ENCODE results near the gene RYR3.
"Not testable (repeated sequence)": the region's sequence is repeated elsewhere in the genome, so short reads cannot be mapped to it uniquely, and the experiment has no call there.

The RYR3 gene

GRCh38 chr15:33569036-33569435 lies 258.3 kb downstream of the RYR3 start:
- Histone ChIP-seq H3K4me3 (ENCODE audit: control insufficient read depth in 1 of 7, extremely low read depth in 1 of 7, insufficient read depth in 4 of 7, low read depth in 2 of 7, low read length in 6 of 7) (no peak overlapping the region), H3K9me3 (ENCODE audit: control extremely low read depth in 1 of 5, control insufficient read depth in 4 of 5, insufficient read depth in 2 of 5, low read depth in 1 of 5, low read length in 4 of 5) (peaks cover 0 to 5% (median 0%) of the 10 kb centered on the region in 5 experiments), H3K36me3 (ENCODE audit: control insufficient read depth in 4 of 4, insufficient read depth in 4 of 4, low read length in 3 of 4) (no peaks in the 10 kb centered on the region), H3K4me1 (ENCODE audit: control extremely low read depth in 1 of 4, control insufficient read depth in 4 of 4, insufficient read depth in 4 of 4, low read length in 3 of 4) (no peaks in the 10 kb centered on the region), H3K27me3 (replicated peaks in 2 of 5; ENCODE audit: control insufficient read depth in 4 of 5, insufficient read depth in 5 of 5, low read length in 4 of 5) (no peaks in the 10 kb centered on the region), H3K27ac (ENCODE audit: insufficient read depth in 1 of 2, low read depth in 1 of 2, low read length in 2 of 2, poor library complexity in 1 of 2, severe bottlenecking in 2 of 2) (no peak overlapping the region)
- ChIA-PET POLR2A (no interaction called here), CTCF (no interaction called here)
- WGBS (ENCODE audit: insufficient coverage), result 100% methylated on average over 1 of the region's 1 CpG
- DNase-seq, result no peak

GRCh38 chr15:33577911-33578310 lies 267.1 kb downstream of the RYR3 start:
- CTCF ChIA-PET; H3K27ac ChIP-seq (ENCODE audit: insufficient read depth in 1 of 2, low read depth in 1 of 2, low read length in 2 of 2, poor library complexity in 1 of 2, severe bottlenecking in 2 of 2); POLR2A ChIA-PET; H3K36me3 ChIP-seq (ENCODE audit: control insufficient read depth in 4 of 4, insufficient read depth in 4 of 4, low read length in 3 of 4); DNase-seq; H3K27me3 ChIP-seq (replicated peaks in 2 of 5; ENCODE audit: control insufficient read depth in 4 of 5, insufficient read depth in 5 of 5, low read length in 4 of 5); H3K9me3 ChIP-seq (ENCODE audit: control extremely low read depth in 1 of 5, control insufficient read depth in 4 of 5, insufficient read depth in 2 of 5, low read depth in 1 of 5, low read length in 4 of 5); H3K4me1 ChIP-seq (ENCODE audit: control extremely low read depth in 1 of 4, control insufficient read depth in 4 of 4, insufficient read depth in 4 of 4, low read length in 3 of 4); H3K4me3 ChIP-seq (ENCODE audit: control insufficient read depth in 1 of 7, extremely low read depth in 1 of 7, insufficient read depth in 4 of 7, low read depth in 2 of 7, low read length in 6 of 7): not testable (repeated sequence)
- no CpG with 5 or more reads among the region's 2 CpGs for WGBS (ENCODE audit: insufficient coverage)

GRCh38 chr15:33580526-33580925 lies 269.8 kb downstream of the RYR3 start:
- H3K36me3 ChIP-seq (ENCODE audit: control insufficient read depth in 4 of 4, insufficient read depth in 4 of 4, low read length in 3 of 4), result no peaks in the 10 kb centered on the region
- DNase-seq, result no peak
- H3K4me1 ChIP-seq (ENCODE audit: control extremely low read depth in 1 of 4, control insufficient read depth in 4 of 4, insufficient read depth in 4 of 4, low read length in 3 of 4), result no peaks in the 10 kb centered on the region
- ChIA-PET POLR2A (no interaction called here), CTCF (no interaction called here)
- no peak overlapping the region for H3K27ac ChIP-seq (ENCODE audit: insufficient read depth in 1 of 2, low read depth in 1 of 2, low read length in 2 of 2, poor library complexity in 1 of 2, severe bottlenecking in 2 of 2)
- no peaks in the 10 kb centered on the region for H3K27me3 ChIP-seq (replicated peaks in 2 of 5; ENCODE audit: control insufficient read depth in 4 of 5, insufficient read depth in 5 of 5, low read length in 4 of 5)
- no peak overlapping the region for H3K4me3 ChIP-seq (ENCODE audit: control insufficient read depth in 1 of 7, extremely low read depth in 1 of 7, insufficient read depth in 4 of 7, low read depth in 2 of 7, low read length in 6 of 7)
- no peaks in the 10 kb centered on the region for H3K9me3 ChIP-seq (ENCODE audit: control extremely low read depth in 1 of 5, control insufficient read depth in 4 of 5, insufficient read depth in 2 of 5, low read depth in 1 of 5, low read length in 4 of 5)
- WGBS (ENCODE audit: insufficient coverage), result 95% methylated on average over 2 of the region's 2 CpGs

- Histone ChIP-seq H3K36me3 (ENCODE audit: control insufficient read depth in 4 of 4, insufficient read depth in 4 of 4, low read length in 3 of 4) (no peaks in the 10 kb centered on the region), H3K27me3 (replicated peaks in 2 of 5; ENCODE audit: control insufficient read depth in 4 of 5, insufficient read depth in 5 of 5, low read length in 4 of 5) (no peaks in the 10 kb centered on the region), H3K4me3 (ENCODE audit: control insufficient read depth in 1 of 7, extremely low read depth in 1 of 7, insufficient read depth in 4 of 7, low read depth in 2 of 7, low read length in 6 of 7) (no peak overlapping the region), H3K27ac (ENCODE audit: insufficient read depth in 1 of 2, low read depth in 1 of 2, low read length in 2 of 2, poor library complexity in 1 of 2, severe bottlenecking in 2 of 2) (no peak overlapping the region), H3K4me1 (ENCODE audit: control extremely low read depth in 1 of 4, control insufficient read depth in 4 of 4, insufficient read depth in 4 of 4, low read length in 3 of 4) (no peaks in the 10 kb centered on the region), H3K9me3 (ENCODE audit: control extremely low read depth in 1 of 5, control insufficient read depth in 4 of 5, insufficient read depth in 2 of 5, low read depth in 1 of 5, low read length in 4 of 5) (no peaks in the 10 kb centered on the region)
- no CpG with 5 or more reads among the region's 3 CpGs for WGBS (ENCODE audit: insufficient coverage)
- POLR2A ChIA-PET, result no interaction called here
- no peak for DNase-seq
- CTCF ChIA-PET, result no interaction called here
Observed at GRCh38 chr15:33581032-33581431, 270.3 kb downstream of the RYR3 start.

GRCh38 chr15:33584797-33585196 lies 274.0 kb downstream of the RYR3 start:
- H3K27me3 ChIP-seq (replicated peaks in 2 of 5; ENCODE audit: control insufficient read depth in 4 of 5, insufficient read depth in 5 of 5, low read length in 4 of 5), result no peaks in the 10 kb centered on the region
- ChIA-PET CTCF (no interaction called here), POLR2A (no interaction called here)
- no peak overlapping the region for H3K27ac ChIP-seq (ENCODE audit: insufficient read depth in 1 of 2, low read depth in 1 of 2, low read length in 2 of 2, poor library complexity in 1 of 2, severe bottlenecking in 2 of 2)
- no peaks in the 10 kb centered on the region for H3K36me3 ChIP-seq (ENCODE audit: control insufficient read depth in 4 of 4, insufficient read depth in 4 of 4, low read length in 3 of 4)
- DNase-seq, result no peak
- WGBS (ENCODE audit: insufficient coverage), result 94% methylated on average over 6 of the region's 8 CpGs
- no peaks in the 10 kb centered on the region for H3K4me1 ChIP-seq (ENCODE audit: control extremely low read depth in 1 of 4, control insufficient read depth in 4 of 4, insufficient read depth in 4 of 4, low read length in 3 of 4)
- no peak overlapping the region for H3K4me3 ChIP-seq (ENCODE audit: control insufficient read depth in 1 of 7, extremely low read depth in 1 of 7, insufficient read depth in 4 of 7, low read depth in 2 of 7, low read length in 6 of 7)
- H3K9me3 ChIP-seq (ENCODE audit: control extremely low read depth in 1 of 5, control insufficient read depth in 4 of 5, insufficient read depth in 2 of 5, low read depth in 1 of 5, low read length in 4 of 5), result no peaks in the 10 kb centered on the region

- H3K4me1 ChIP-seq (ENCODE audit: control extremely low read depth in 1 of 4, control insufficient read depth in 4 of 4, insufficient read depth in 4 of 4, low read length in 3 of 4), result no peaks in the 10 kb centered on the region
- no peak overlapping the region for H3K27ac ChIP-seq (ENCODE audit: insufficient read depth in 1 of 2, low read depth in 1 of 2, low read length in 2 of 2, poor library complexity in 1 of 2, severe bottlenecking in 2 of 2)
- WGBS (ENCODE audit: insufficient coverage), result 96% methylated on average over 14 of the region's 17 CpGs
- CTCF ChIA-PET, result interaction anchor here (0.6 to 1.4 kb wide), 2 partner anchors 52 to 114 kb away, joined by 3 to 5 read pairs; no protein-coding TSS in a partner anchor
- no peak overlapping the region for H3K4me3 ChIP-seq (ENCODE audit: control insufficient read depth in 1 of 7, extremely low read depth in 1 of 7, insufficient read depth in 4 of 7, low read depth in 2 of 7, low read length in 6 of 7)
- POLR2A ChIA-PET, result no interaction called here
- no peak for DNase-seq
- no peaks in the 10 kb centered on the region for H3K36me3 ChIP-seq (ENCODE audit: control insufficient read depth in 4 of 4, insufficient read depth in 4 of 4, low read length in 3 of 4)
- peaks cover 0 to 1% (median 0%) of the 10 kb centered on the region in 5 experiments for H3K9me3 ChIP-seq (ENCODE audit: control extremely low read depth in 1 of 5, control insufficient read depth in 4 of 5, insufficient read depth in 2 of 5, low read depth in 1 of 5, low read length in 4 of 5)
- no peaks in the 10 kb centered on the region for H3K27me3 ChIP-seq (replicated peaks in 2 of 5; ENCODE audit: control insufficient read depth in 4 of 5, insufficient read depth in 5 of 5, low read length in 4 of 5)
Observed at GRCh38 chr15:33586786-33587697, 276.3 kb downstream of the RYR3 start.

- no peak overlapping the region for H3K4me3 ChIP-seq (ENCODE audit: control insufficient read depth in 1 of 7, extremely low read depth in 1 of 7, insufficient read depth in 4 of 7, low read depth in 2 of 7, low read length in 6 of 7)
- no peak for DNase-seq
- H3K9me3 ChIP-seq (ENCODE audit: control extremely low read depth in 1 of 5, control insufficient read depth in 4 of 5, insufficient read depth in 2 of 5, low read depth in 1 of 5, low read length in 4 of 5), result peaks cover 0 to 2% (median 0%) of the 10 kb centered on the region in 5 experiments
- 100% methylated on average over 1 of the region's 2 CpGs for WGBS (ENCODE audit: insufficient coverage)
- H3K27ac ChIP-seq (ENCODE audit: insufficient read depth in 1 of 2, low read depth in 1 of 2, low read length in 2 of 2, poor library complexity in 1 of 2, severe bottlenecking in 2 of 2), result no peak overlapping the region
- POLR2A ChIA-PET, result no interaction called here
- no peaks in the 10 kb centered on the region for H3K36me3 ChIP-seq (ENCODE audit: control insufficient read depth in 4 of 4, insufficient read depth in 4 of 4, low read length in 3 of 4)
- no peaks in the 10 kb centered on the region for H3K27me3 ChIP-seq (replicated peaks in 2 of 5; ENCODE audit: control insufficient read depth in 4 of 5, insufficient read depth in 5 of 5, low read length in 4 of 5)
- H3K4me1 ChIP-seq (ENCODE audit: control extremely low read depth in 1 of 4, control insufficient read depth in 4 of 4, insufficient read depth in 4 of 4, low read length in 3 of 4), result no peaks in the 10 kb centered on the region
- CTCF ChIA-PET, result interaction anchor here (0.7 kb wide), 1 partner anchor 130 kb away, joined by 3 read pairs; no protein-coding TSS in a partner anchor
Observed at GRCh38 chr15:33587773-33588172, 277.0 kb downstream of the RYR3 start.
